OCI-LY7 (cell line): ENCODE data around the gene MUC4. TPM values are rescaled to one million over a fixed set of nuclear protein-coding genes. Genes with fewer than 3 reads are reported as not detected.

Source experiments
- BruUV-seq: library from RNA; stranded (reverse); fragments of 400-500 nt; replicated peaks from 2 replicates; lab custom pipeline; 2021; lab: Mats Ljungman, UMichigan
- CTCF ChIA-PET: fragments of 300-600 bp; sonication (Branson Sonifier 250); formaldehyde crosslinking; loops from one replicate; lab custom pipeline; 2022; ENCODE audit warnings: antibody characterized with exemption; ENCODE audit not compliant: unreplicated experiment; lab: Charles Lee
- POLR2A ChIA-PET: fragments of 300-600 bp; sonication (Branson Sonifier 250); formaldehyde crosslinking; loops from one replicate; lab custom pipeline; 2022; ENCODE audit warnings: antibody characterized with exemption; lab: Charles Lee
- DNase-seq: peaks from one replicate; pipeline ENCODE4 v3.0.0-alpha.2; 2015; ENCODE audit warnings: low spot score
- H2AFZ ChIP-seq: fragments of 200-600 bp; sonication (generic), shearing (Covaris generic); 2 replicates; pipeline ENCODE4 v1.6.1; 2014; ENCODE audit warnings: mild to moderate bottlenecking, antibody characterized with exemption, low read length, moderate library complexity
- H3K27ac ChIP-seq: fragments of 200-600 bp; sonication (generic); 2 replicates; pipeline ENCODE4 v1.5.1; 2014; ENCODE audit warnings: mixed run types, low read depth, mild to moderate bottlenecking, moderate library complexity, low read length, inconsistent platforms; ENCODE audit not compliant: poor library complexity, severe bottlenecking
- H3K36me3 ChIP-seq: fragments of 200-600 bp; sonication (generic); 2 replicates; pipeline ENCODE4 v1.6.1; 2014; ENCODE audit warnings: mild to moderate bottlenecking, antibody characterized with exemption, low read length, moderate library complexity, mixed read lengths; ENCODE audit not compliant: insufficient read depth
- H3K4me1 ChIP-seq: fragments of 200-600 bp; sonication (generic); 2 replicates; pipeline ENCODE4 v1.5.1; 2014; ENCODE audit warnings: mild to moderate bottlenecking, low read length; ENCODE audit not compliant: insufficient read depth, poor library complexity, severe bottlenecking
- H3K4me2 ChIP-seq: fragments of 200-600 bp; sonication (generic); 2 replicates; pipeline ENCODE4 v1.6.1; 2014; ENCODE audit warnings: mild to moderate bottlenecking, low read length
- H3K4me3 ChIP-seq: fragments of 200-600 bp; sonication (generic); 2 replicates; pipeline ENCODE4 v1.5.1; 2014; ENCODE audit warnings: mild to moderate bottlenecking, low read depth, low read length; ENCODE audit not compliant: poor library complexity, severe bottlenecking
- H3K79me2 ChIP-seq: fragments of 200-600 bp; sonication (generic); 2 replicates; pipeline ENCODE4 v1.6.1; 2016; ENCODE audit warnings: low read depth, mild to moderate bottlenecking, low read length, moderate library complexity, mixed read lengths; ENCODE audit not compliant: insufficient read depth
- H3K9me2 ChIP-seq: fragments of 200-600 bp; sonication (generic); 2 replicates; pipeline ENCODE4 v1.6.1; 2016; ENCODE audit warnings: mild to moderate bottlenecking, low read length, mixed read lengths; ENCODE audit not compliant: insufficient read depth
- H3K9me3 ChIP-seq: fragments of 200-600 bp; sonication (generic); 2 replicates; pipeline ENCODE4 v1.6.1; 2014; ENCODE audit warnings: mild to moderate bottlenecking, mixed run types, low read length, mixed read lengths
- H4K20me1 ChIP-seq: fragments of 200-600 bp; sonication (generic); 2 replicates; pipeline ENCODE4 v1.6.1; 2014; ENCODE audit warnings: mild to moderate bottlenecking, antibody characterized with exemption, low read length, moderate library complexity, mixed read lengths; ENCODE audit not compliant: insufficient read depth
- EZH2phosphoT487 ChIP-seq: fragments of 200-600 bp; sonication (generic); IDR thresholded peaks from 2 replicates; pipeline ENCODE4 v1.6.1; 2018; ENCODE audit warnings: low read depth, borderline replicate concordance, mild to moderate bottlenecking, mixed run types, antibody characterized with exemption, low read length, moderate library complexity, mixed read lengths
- intact Hi-C: fragments of 100-400 bp; cut with micrococcal nuclease; formaldehyde crosslinking; loops from one replicate; pipeline ENCODE4 v1.10.0; 2022; ENCODE audit not compliant: unreplicated experiment
- total RNA-seq, 2 experiments: library from RNA; depleted of rRNA in 1 of 2; stranded (reverse); fragments of >200 nt in 1 of 2; shearing (Covaris generic) in 1 of 2; gene quantifications; 2 replicates each; pipeline ENCODE4 v1.2.3, GENCODE V29; 2014 to 2022
- TF ChIP-seq, protein P1 (sequence below): fragments of 200-600 bp; sonication (generic); conservative IDR thresholded peaks from 2 replicates; pipeline ENCODE4 v1.5.1; 2014; ENCODE audit warnings: mild to moderate bottlenecking, antibody characterized with exemption, low read length, moderate library complexity, mixed read lengths

MUC4 gene
- total RNA-seq, 2 experiments from 2014 or later, result 0.03 to 0.42 TPM

- Histone ChIP-seq H3K9me3 (no peaks in the 10 kb centered on the region), H3K27ac (no peak overlapping the region), H3K36me3 (no peaks in the 10 kb centered on the region), H3K4me1 (no peaks in the 10 kb centered on the region), H3K4me2 (no peak overlapping the region), H3K4me3 (no peak overlapping the region), H2AFZ (no peak overlapping the region), H3K9me2 (no peaks in the 10 kb centered on the region), H3K79me2 (no peaks in the 10 kb centered on the region), H4K20me1 (no peaks in the 10 kb centered on the region)
- DNase-seq, result no peak
- POLR2A ChIA-PET, result no interaction called here
- TF ChIP-seq, protein P1, sequence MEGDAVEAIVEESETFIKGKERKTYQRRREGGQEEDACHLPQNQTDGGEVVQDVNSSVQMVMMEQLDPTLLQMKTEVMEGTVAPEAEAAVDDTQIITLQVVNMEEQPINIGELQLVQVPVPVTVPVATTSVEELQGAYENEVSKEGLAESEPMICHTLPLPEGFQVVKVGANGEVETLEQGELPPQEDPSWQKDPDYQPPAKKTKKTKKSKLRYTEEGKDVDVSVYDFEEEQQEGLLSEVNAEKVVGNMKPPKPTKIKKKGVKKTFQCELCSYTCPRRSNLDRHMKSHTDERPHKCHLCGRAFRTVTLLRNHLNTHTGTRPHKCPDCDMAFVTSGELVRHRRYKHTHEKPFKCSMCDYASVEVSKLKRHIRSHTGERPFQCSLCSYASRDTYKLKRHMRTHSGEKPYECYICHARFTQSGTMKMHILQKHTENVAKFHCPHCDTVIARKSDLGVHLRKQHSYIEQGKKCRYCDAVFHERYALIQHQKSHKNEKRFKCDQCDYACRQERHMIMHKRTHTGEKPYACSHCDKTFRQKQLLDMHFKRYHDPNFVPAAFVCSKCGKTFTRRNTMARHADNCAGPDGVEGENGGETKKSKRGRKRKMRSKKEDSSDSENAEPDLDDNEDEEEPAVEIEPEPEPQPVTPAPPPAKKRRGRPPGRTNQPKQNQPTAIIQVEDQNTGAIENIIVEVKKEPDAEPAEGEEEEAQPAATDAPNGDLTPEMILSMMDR, result no peak
- no peak for TF ChIP-seq EZH2phosphoT487
- CTCF ChIA-PET, result no interaction called here
- intact Hi-C loops, result no loop called here
- no TSS peak for BruUV-seq
Observed at GRCh38 chr3:195823999-195824398, 12.3 kb upstream of the MUC4 start.

GRCh38 chr3:195823280-195823679, 11.6 kb upstream of the MUC4 start:
- Histone ChIP-seq H4K20me1 (no peaks in the 10 kb centered on the region), H3K79me2 (no peaks in the 10 kb centered on the region), H3K9me3 (no peaks in the 10 kb centered on the region), H3K36me3 (no peaks in the 10 kb centered on the region), H3K4me1 (no peaks in the 10 kb centered on the region), H3K9me2 (no peaks in the 10 kb centered on the region), H2AFZ (no peak overlapping the region), H3K4me3 (no peak overlapping the region), H3K27ac (no peak overlapping the region), H3K4me2 (no peak overlapping the region)
- CTCF ChIA-PET, result no interaction called here
- BruUV-seq, result no TSS peak
- intact Hi-C loops, result no loop called here
- POLR2A ChIA-PET, result no interaction called here
- no peak for DNase-seq
- TF ChIP-seq EZH2phosphoT487, result no peak
- TF ChIP-seq, protein P1, result no peak

- no peak overlapping the region for H3K27ac ChIP-seq
- H2AFZ ChIP-seq, result no peak overlapping the region
- no peaks in the 10 kb centered on the region for H4K20me1 ChIP-seq
- H3K4me2 ChIP-seq, result no peak overlapping the region
- no peaks in the 10 kb centered on the region for H3K36me3 ChIP-seq
- peaks cover 5% of the 10 kb centered on the region; the same call in 1 of the 2 replicates for H3K9me3 ChIP-seq
- no peak overlapping the region for H3K4me3 ChIP-seq
- CTCF ChIA-PET, result no interaction called here
- DNase-seq, result no peak
- H3K9me2 ChIP-seq, result no peaks in the 10 kb centered on the region
- no peaks in the 10 kb centered on the region for H3K79me2 ChIP-seq
- no peaks in the 10 kb centered on the region for H3K4me1 ChIP-seq
- TF ChIP-seq, protein P1, result no peak
- no peak for TF ChIP-seq EZH2phosphoT487
- intact Hi-C loops, result no loop called here
- POLR2A ChIA-PET, result no interaction called here
- no TSS peak for BruUV-seq
Observed at GRCh38 chr3:195822131-195822696, 10.5 kb upstream of the MUC4 start.
